Endothelial cell of umbilical vein (primary cell): ENCODE data around the gene OR6K2. TPM values are rescaled to one million over a fixed set of nuclear protein-coding genes. Genes with fewer than 3 reads are reported as not detected.

Experiments used
- BruUV-seq: library from RNA; stranded (reverse); fragments of 400-500 nt; replicated peaks from 2 replicates; lab custom pipeline; 2021; lab: Mats Ljungman, UMichigan
- CTCF ChIA-PET: fragments of 300-600, 350-600 bp; sonication (Branson Sonifier 250); formaldehyde crosslinking; loops from one replicate; lab custom pipeline; 2021; ENCODE audit warnings: antibody characterized with exemption, inconsistent platforms; lab: Charles Lee
- POLR2A ChIA-PET: fragments of 300-600, 350-600 bp; sonication (Branson Sonifier 250); formaldehyde crosslinking; loops from one replicate; lab custom pipeline; 2021; ENCODE audit warnings: antibody characterized with exemption, inconsistent platforms; lab: Charles Lee
- DNase-seq: peaks from one replicate; pipeline ENCODE4 v3.0.0-alpha.2; 2011; ENCODE audit warnings: low read depth, low spot score
- FAIRE-seq: peaks from 2 replicates; lab custom pipeline; 2011; peaks lifted over from hg19 to GRCh38; lab: Jason Lieb, UNC
- H2AFZ ChIP-seq: 2 replicates; pipeline ENCODE4 v1.6.0; 2012; ENCODE audit warnings: low read depth, low read length, control low read depth, inconsistent platforms
- H3K27ac ChIP-seq: 2 replicates; pipeline ENCODE4 v1.5.1; 2011; ENCODE audit warnings: low read depth, mild to moderate bottlenecking, control low read depth, low read length, moderate library complexity; ENCODE audit not compliant: insufficient read depth
- H3K27me3 ChIP-seq, 2 experiments: 2 replicates each; pipeline versions ENCODE4 v1.6.0 to v1.6.1; 2011; ENCODE audit warnings: low read length in 2 of 2, mixed read lengths in 1 of 2; ENCODE audit not compliant: control insufficient read depth in 2 of 2, insufficient read depth in 2 of 2
- H3K36me3 ChIP-seq, 2 experiments: 2 replicates in 1 of 2; 3 replicates in 1 of 2; pipeline ENCODE4 v1.5.1; 2011; ENCODE audit warnings: low read length in 2 of 2, mild to moderate bottlenecking in 1 of 2, moderate library complexity in 1 of 2; ENCODE audit not compliant: control insufficient read depth in 2 of 2, insufficient read depth in 2 of 2; ENCODE audit errors: extremely low read depth in 1 of 2
- H3K4me1 ChIP-seq: 3 replicates; pipeline ENCODE4 v1.5.1; 2011; ENCODE audit warnings: mild to moderate bottlenecking, low read length; ENCODE audit not compliant: control insufficient read depth, insufficient read depth; ENCODE audit errors: extremely low read depth
- H3K4me2 ChIP-seq: 2 replicates; pipeline ENCODE4 v1.6.1; 2011; ENCODE audit warnings: low read length, control low read depth, mixed read lengths; ENCODE audit not compliant: insufficient read depth
- H3K4me3 ChIP-seq, 3 experiments: fragments of 200-600 bp in 1 of 3; sonication (generic), shearing (Covaris generic) in 1 of 3; replicated peaks in 1 of 3; 2 replicates each; pipeline ENCODE4 v1.5.1; 2011 to 2016; ENCODE audit warnings: control low read depth in 3 of 3, low read length in 3 of 3, mild to moderate bottlenecking in 2 of 3, inconsistent platforms in 1 of 3, low read depth in 1 of 3, moderate library complexity in 1 of 3; ENCODE audit not compliant: insufficient read depth in 1 of 3
- H3K79me2 ChIP-seq: 2 replicates; pipeline ENCODE4 v1.6.0; 2012; ENCODE audit warnings: low read length, inconsistent platforms; ENCODE audit not compliant: control insufficient read depth, insufficient read depth
- H3K9ac ChIP-seq: replicated peaks from 2 replicates; pipeline ENCODE3; 2011; ENCODE audit warnings: low read length, control low read depth; ENCODE audit not compliant: insufficient read depth; ENCODE audit errors: extremely low read depth
- H3K9me1 ChIP-seq: replicated peaks from 3 replicates; pipeline ENCODE4 v1.6.0; 2011; ENCODE audit warnings: mild to moderate bottlenecking, low read length; ENCODE audit not compliant: control insufficient read depth, insufficient read depth; ENCODE audit errors: extremely low read depth
- H3K9me3 ChIP-seq: replicated peaks from 2 replicates; pipeline ENCODE4 v1.5.1; 2012; ENCODE audit warnings: low read length, inconsistent platforms; ENCODE audit not compliant: control insufficient read depth, insufficient read depth
- H4K20me1 ChIP-seq: replicated peaks from 2 replicates; pipeline ENCODE3; 2011; ENCODE audit warnings: mild to moderate bottlenecking, low read length; ENCODE audit not compliant: control insufficient read depth, insufficient read depth; ENCODE audit errors: extremely low read depth
- EZH2 ChIP-seq: IDR thresholded peaks from 2 replicates; pipeline ENCODE4 v1.6.1; 2012; ENCODE audit warnings: borderline replicate concordance, low read depth, mild to moderate bottlenecking, moderate library complexity, low read length, inconsistent platforms; ENCODE audit not compliant: severe bottlenecking
- FOS ChIP-seq: IDR thresholded peaks from 2 replicates; pipeline ENCODE4 v1.6.1; 2011; ENCODE audit warnings: mild to moderate bottlenecking, low read length, moderate library complexity, borderline replicate concordance; ENCODE audit not compliant: insufficient read depth
- GATA2 ChIP-seq: IDR thresholded peaks from 2 replicates; pipeline ENCODE4 v1.7.0; 2011; ENCODE audit warnings: low read depth, mild to moderate bottlenecking, moderate library complexity, mixed read lengths, low read length; ENCODE audit not compliant: insufficient read length, insufficient read depth
- JUN ChIP-seq: IDR thresholded peaks from 2 replicates; pipeline ENCODE4 v1.6.1; 2011; ENCODE audit warnings: borderline replicate concordance, low read depth; ENCODE audit not compliant: insufficient read length, insufficient read depth
- MYC ChIP-seq: IDR thresholded peaks from one replicate; pipeline ENCODE4 v1.6.1; 2011; ENCODE audit warnings: mild to moderate bottlenecking, low read depth, low read length
- POLR2A ChIP-seq: IDR thresholded peaks from 2 replicates; pipeline ENCODE4 v1.6.1; 2012; ENCODE audit warnings: low read depth, mild to moderate bottlenecking, control low read depth, low read length
- POLR2AphosphoS5 ChIP-seq: IDR thresholded peaks from 2 replicates; pipeline ENCODE4 v1.6.1; 2012; ENCODE audit warnings: low read depth, mild to moderate bottlenecking, control low read depth, low read length, moderate library complexity; ENCODE audit not compliant: insufficient read depth
- dilution Hi-C: fragments of 300-500 bp; cut with MboI; formaldehyde crosslinking; loops from one replicate; pipeline ENCODE4 v1.15.0; 2019; ENCODE audit warnings: low sequenced_read_pairs; ENCODE audit not compliant: extremely low pct_ligation_motif_present
- intact Hi-C: fragments of 100-400 bp; cut with micrococcal nuclease; formaldehyde crosslinking; loops from one replicate; pipeline ENCODE4 v1.10.0; 2022
- polyA plus RNA-seq, 4 experiments: library from polyadenylated mRNA; depleted of rRNA in 3 of 4; stranded (reverse) in 3 of 4; unstranded in 1 of 4; fragments of >200 nt; gene quantifications; 2 replicates each; pipeline versions ENCODE4 v1.2.1 to v1.2.3, GENCODE V29; 2011 to 2012; ENCODE audit warnings: missing spikeins in 1 of 4
- total RNA-seq: library from RNA; stranded (reverse); gene quantifications from 2 replicates; pipeline ENCODE4 v1.2.3, GENCODE V29; 2021
- TF ChIP-seq, protein P1 (sequence below), 2 donors: IDR thresholded peaks; 1 replicate in 1 of 2; 2 replicates in 1 of 2; pipeline ENCODE4 v1.5.1; 2011; ENCODE audit warnings: low read length in 2 of 2, mild to moderate bottlenecking in 2 of 2, moderate library complexity in 2 of 2, control low read depth in 1 of 2, inconsistent platforms in 1 of 2, low read depth in 1 of 2; ENCODE audit not compliant: insufficient read depth in 1 of 2; ENCODE audit errors: extremely low read depth in 1 of 2
- TF ChIP-seq, protein P2 (sequence below): IDR thresholded peaks from 2 replicates; pipeline ENCODE4 v1.6.1; 2011; ENCODE audit not compliant: insufficient read depth, insufficient read length

Gene OR6K2
- total and polyA plus RNA-seq, 2 donors (not counting 3 experiments of a cell fraction or from before 2014, with no cell fraction given), result not detected

DNA sequence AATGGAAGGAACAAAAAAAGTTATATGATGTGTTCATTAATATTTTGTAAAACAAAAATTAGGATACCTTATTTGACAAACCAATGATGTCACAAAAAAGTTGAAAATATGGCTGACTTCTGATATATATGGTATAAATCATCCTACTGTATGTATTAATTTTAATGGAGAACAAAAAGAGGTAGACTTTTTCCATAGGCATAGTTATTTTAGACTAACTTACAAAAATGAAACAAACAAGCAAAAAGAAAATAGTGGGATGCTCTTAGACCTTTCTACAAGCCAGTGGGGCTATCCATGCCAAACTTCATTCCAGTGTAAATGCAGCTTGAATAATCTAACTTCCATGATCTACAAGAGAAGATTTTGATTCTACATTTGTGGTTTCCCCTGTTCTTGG lies 13.4 kb downstream of the OR6K2 start:
- no peak for FAIRE-seq

More for the DNA sequence above, 13.4 kb downstream of the OR6K2 start:
- H3K27ac ChIP-seq, result no peak overlapping the region
- BruUV-seq, result no TSS peak
- H3K36me3 ChIP-seq, result no peaks in the 10 kb centered on the region
- dilution Hi-C loops (no loop called here), intact Hi-C loops (no loop called here)
- no peaks in the 10 kb centered on the region for H3K9me3 ChIP-seq
- POLR2A ChIA-PET, result no interaction called here
- H3K9me1 ChIP-seq, result no peaks in the 10 kb centered on the region
- TF ChIP-seq, protein P1, sequence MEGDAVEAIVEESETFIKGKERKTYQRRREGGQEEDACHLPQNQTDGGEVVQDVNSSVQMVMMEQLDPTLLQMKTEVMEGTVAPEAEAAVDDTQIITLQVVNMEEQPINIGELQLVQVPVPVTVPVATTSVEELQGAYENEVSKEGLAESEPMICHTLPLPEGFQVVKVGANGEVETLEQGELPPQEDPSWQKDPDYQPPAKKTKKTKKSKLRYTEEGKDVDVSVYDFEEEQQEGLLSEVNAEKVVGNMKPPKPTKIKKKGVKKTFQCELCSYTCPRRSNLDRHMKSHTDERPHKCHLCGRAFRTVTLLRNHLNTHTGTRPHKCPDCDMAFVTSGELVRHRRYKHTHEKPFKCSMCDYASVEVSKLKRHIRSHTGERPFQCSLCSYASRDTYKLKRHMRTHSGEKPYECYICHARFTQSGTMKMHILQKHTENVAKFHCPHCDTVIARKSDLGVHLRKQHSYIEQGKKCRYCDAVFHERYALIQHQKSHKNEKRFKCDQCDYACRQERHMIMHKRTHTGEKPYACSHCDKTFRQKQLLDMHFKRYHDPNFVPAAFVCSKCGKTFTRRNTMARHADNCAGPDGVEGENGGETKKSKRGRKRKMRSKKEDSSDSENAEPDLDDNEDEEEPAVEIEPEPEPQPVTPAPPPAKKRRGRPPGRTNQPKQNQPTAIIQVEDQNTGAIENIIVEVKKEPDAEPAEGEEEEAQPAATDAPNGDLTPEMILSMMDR (IDR thresholded peaks at IDR 0.05; ENCODE audit: extremely low read depth in 1 of 2, insufficient read depth in 1 of 2, low read depth in 1 of 2, low read length in 2 of 2), result no peak
- TF ChIP-seq, protein P2, sequence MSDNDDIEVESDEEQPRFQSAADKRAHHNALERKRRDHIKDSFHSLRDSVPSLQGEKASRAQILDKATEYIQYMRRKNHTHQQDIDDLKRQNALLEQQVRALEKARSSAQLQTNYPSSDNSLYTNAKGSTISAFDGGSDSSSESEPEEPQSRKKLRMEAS, result no peak
- TF ChIP-seq JUN (no peak), GATA2 (no peak), FOS (no peak), POLR2A (no peak), MYC (no peak), POLR2AphosphoS5 (no peak), EZH2 (no peak)
- H3K9ac ChIP-seq, result no peak overlapping the region
- H3K4me1 ChIP-seq, result no peaks in the 10 kb centered on the region
- no peaks in the 10 kb centered on the region for H3K27me3 ChIP-seq
- DNase-seq, result no peak
- no peaks in the 10 kb centered on the region for H3K79me2 ChIP-seq
- H2AFZ ChIP-seq, result no peak overlapping the region
- H3K4me3 ChIP-seq, result no peak overlapping the region
- no peak overlapping the region for H3K4me2 ChIP-seq
- H4K20me1 ChIP-seq, result no peaks in the 10 kb centered on the region
- CTCF ChIA-PET, result no interaction called here
